COR-L47 (cell line): Measurements from ENCODE around the gene TAGAP.
"Not testable (repeated sequence)": the region's sequence is repeated elsewhere in the genome, so short reads cannot be mapped to it uniquely, and the experiment has no call there.

ENCODE experiments used
- DNase-seq: peaks from one replicate; lab custom pipeline; 2025; lab: John Stamatoyannopoulos, UW

Gene TAGAP

GRCh38 chr6:159043947-159044346, 844 bp downstream of the TAGAP start:
- no peak for DNase-seq

- DNase-seq = no peak
Measured at GRCh38 chr6:159043251-159043650, 1.5 kb downstream of the TAGAP start.

GRCh38 chr6:159042826-159043181, 2.0 kb downstream of the TAGAP start:
- no peak for DNase-seq

GRCh38 chr6:159042003-159042825, 2.6 kb downstream of the TAGAP start:
- peak; percentile 41 for DNase-seq

- no peak for DNase-seq
Measured at GRCh38 chr6:159041181-159041580, 3.6 kb downstream of the TAGAP start.

GRCh38 chr6:159039885-159040258, 4.9 kb downstream of the TAGAP start:
- no peak for DNase-seq

GRCh38 chr6:159038914-159039884, 5.6 kb downstream of the TAGAP start:
- DNase-seq = no peak

- DNase-seq = not testable (repeated sequence)
Measured at GRCh38 chr6:159038318-159038717, 6.5 kb downstream of the TAGAP start.

- DNase-seq = no peak
Measured at GRCh38 chr6:159037756-159038290, 7.0 kb downstream of the TAGAP start.

- no peak for DNase-seq
Measured at GRCh38 chr6:159036673-159037072, 8.1 kb downstream of the TAGAP start.

GRCh38 chr6:159035891-159036290, 8.9 kb downstream of the TAGAP start:
- DNase-seq = no peak

- DNase-seq = no peak
Measured at GRCh38 chr6:159033160-159034049, 11.4 kb downstream of the TAGAP start.

- no peak for DNase-seq
Measured at GRCh38 chr6:159031846-159032245, 12.9 kb downstream of the TAGAP start.

- no peak for DNase-seq
Measured at GRCh38 chr6:159030168-159030567, 14.6 kb downstream of the TAGAP start.

- not testable (repeated sequence) for DNase-seq
Measured at GRCh38 chr6:159025224-159025623, 19.6 kb downstream of the TAGAP start.

- DNase-seq = no peak
Measured at GRCh38 chr6:159023893-159024292, 20.9 kb downstream of the TAGAP start.

- no peak for DNase-seq
Measured at GRCh38 chr6:159020011-159020410, 24.8 kb downstream of the TAGAP start.

- DNase-seq = no peak
Measured at GRCh38 chr6:159017757-159018559, 26.8 kb downstream of the TAGAP start.

- no peak for DNase-seq
Measured at GRCh38 chr6:159014406-159014805, 30.4 kb downstream of the TAGAP start.

GRCh38 chr6:159013229-159013628, 31.6 kb downstream of the TAGAP start:
- no peak for DNase-seq

GRCh38 chr6:159012201-159012600, 32.6 kb downstream of the TAGAP start:
- no peak for DNase-seq
